HG02588 (cell line): ENCODE results near the gene ZDHHC1.

ENCODE experiments used
- ATAC-seq: cut with Tn5 transposase; IDR thresholded peaks from one replicate; pipeline ENCODE4 v1.9.1; 2021; ENCODE audit warnings: mild to moderate bottlenecking, moderate library complexity; ENCODE audit not compliant: unreplicated experiment

Gene ZDHHC1

DNA sequence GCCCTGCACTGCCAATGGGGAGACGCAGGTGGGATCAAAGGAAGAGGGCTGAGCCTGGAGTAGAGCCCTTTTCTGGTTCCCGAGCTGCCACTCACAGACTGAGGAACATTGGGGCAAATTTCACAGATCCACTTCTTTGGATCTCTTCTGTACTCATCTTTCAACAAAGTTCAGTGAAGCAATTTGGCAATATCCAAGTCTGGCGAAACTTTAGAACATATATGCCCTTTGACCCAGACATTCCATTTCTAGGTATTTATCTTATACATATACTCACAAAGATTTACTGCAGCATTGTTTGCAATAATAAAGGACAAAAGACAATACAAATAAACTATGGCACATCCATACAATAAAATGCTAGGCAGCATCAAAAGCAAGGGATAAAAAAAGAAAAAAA, 4.9 kb downstream of the ZDHHC1 start:
- no peak for ATAC-seq

GRCh38 chr16:67409631-67410030, 6.6 kb downstream of the ZDHHC1 start:
- no peak for ATAC-seq

DNA sequence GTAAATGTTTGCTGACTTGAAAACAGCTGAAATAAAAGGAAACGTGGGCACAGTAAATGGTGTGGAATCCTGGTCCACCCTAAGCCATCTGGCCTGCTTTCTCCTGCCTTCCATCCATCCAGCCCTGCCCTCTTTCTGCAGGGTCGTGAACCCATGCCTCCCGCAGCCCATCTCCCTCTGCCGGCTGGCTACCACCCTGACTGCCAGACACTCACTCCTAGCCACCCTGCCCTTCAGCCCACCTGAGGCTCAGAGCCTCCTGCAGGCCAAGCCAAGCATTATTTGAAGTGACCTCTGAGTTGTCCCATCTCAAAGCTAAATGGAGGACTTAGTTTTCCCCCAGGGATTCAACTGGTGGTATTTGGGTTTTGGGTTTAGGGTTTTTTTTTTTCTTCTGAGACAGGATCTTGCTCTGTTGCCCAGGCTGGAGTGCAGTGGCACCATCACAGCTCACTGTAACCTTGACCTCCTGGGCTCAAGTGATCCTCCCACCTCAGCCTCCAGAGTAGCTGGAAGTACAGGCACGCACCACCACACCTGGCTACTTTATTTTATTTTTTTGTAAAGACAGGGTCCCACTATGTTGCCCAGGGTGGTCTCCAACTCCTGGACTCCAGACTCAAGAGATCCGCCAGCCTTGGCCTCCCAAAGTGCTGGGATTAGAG, 8.4 kb downstream of the ZDHHC1 start:
- no peak for ATAC-seq

DNA sequence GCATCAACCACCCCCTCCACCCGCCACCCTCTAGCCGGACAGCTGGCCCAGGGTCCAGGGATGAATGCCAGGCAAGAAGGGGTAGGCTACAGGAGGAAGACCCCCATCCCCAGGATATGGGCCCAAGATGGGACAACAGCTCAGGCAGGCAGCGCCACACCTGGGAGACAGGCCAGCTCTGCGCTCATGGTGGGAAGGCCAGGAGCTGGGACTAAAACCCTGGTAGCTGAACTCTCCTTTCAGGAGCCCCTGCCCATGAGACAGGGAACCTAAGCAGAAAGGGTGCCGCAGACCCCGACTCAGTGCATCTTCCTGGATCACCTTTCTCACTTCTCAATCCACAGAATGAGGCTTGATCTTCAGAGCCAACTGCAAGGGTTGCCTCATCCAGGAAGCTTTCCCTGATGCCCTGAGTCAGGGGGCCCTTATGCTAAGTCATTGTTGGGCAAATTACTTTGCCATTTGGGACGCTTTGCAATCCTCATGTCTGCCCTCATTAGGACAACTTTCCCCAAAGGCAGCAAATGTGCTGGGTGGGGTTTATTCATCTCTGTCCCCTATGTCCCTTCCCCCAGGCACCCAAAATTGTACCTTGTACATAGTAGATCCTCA, 9.0 kb downstream of the ZDHHC1 start:
- ATAC-seq = no peak

GRCh38 chr16:67406111-67406971, 9.9 kb downstream of the ZDHHC1 start:
- ATAC-seq = no peak

DNA sequence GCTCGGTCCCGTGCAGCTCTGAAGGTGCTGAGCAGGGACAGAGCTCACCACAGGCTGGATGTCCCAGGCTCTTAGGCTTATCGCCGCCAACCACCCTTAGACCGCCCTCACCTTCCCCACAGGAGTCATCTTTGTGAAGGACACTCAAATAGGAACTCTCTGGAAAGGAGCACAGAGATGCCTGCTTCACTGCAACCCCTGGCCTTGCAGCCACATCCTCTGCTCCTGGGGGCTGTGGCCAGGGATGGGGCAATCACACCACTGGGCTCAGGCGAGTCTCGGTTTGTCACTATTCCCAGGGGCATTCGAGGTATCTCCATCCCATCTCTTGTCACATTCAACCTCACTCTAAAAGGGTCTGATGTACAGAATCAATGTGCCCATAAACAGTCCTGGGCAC, 10.9 kb downstream of the ZDHHC1 start:
- ATAC-seq = no peak

- ATAC-seq = no peak
Observed at GRCh38 chr16:67404740-67405226, 11.5 kb downstream of the ZDHHC1 start.

- no peak for ATAC-seq
Observed at GRCh38 chr16:67403976-67404555, 12.2 kb downstream of the ZDHHC1 start.

- ATAC-seq = no peak
Observed at GRCh38 chr16:67400901-67401300, 15.4 kb downstream of the ZDHHC1 start.

DNA sequence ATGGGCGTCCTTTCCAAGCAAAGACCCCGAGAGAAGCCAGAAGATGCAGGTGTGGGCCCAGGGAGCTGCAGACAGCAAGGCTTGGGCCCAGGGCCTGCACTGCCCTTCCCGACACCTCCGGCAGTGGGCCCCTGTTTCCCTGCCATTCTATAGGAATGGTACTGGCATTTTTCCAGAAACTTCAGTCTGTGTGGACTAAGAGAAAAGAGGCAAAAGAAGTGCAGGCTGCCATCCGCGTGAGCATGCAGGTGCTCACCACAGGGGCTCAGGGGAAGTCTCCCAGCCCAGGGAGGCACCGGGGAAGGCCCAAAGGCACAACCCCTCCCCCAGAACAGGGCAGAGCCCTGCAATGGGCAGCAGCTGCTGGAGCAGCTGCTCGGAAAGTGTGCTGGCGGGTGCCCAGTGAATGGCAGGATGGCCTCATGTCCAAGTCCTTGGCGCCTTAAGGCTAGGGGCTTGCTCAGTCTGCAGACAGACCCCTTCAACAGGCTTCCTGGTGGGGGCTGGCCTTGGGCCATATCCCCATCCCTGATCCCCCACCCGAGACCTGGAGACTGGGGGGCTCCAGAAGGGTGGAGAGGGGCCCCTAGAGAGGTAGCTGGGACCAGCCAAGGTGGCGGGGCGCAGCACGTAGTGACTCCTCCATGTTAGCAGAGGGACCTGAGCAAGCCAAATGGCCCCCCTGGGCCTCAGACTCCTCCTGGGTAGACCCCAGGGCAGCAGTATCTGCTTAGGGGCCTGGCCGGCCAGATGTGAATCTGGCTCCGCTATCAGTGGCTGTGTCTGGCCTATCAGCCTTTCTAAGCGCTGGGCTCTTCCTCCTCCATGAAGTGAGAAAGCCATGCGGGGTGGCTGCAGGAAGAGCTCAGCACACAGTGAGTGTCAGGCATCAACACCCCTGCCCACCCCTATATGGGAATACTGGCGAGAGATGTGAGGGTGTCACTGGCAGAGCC, 16.2 kb downstream of the ZDHHC1 start:
- no peak for ATAC-seq

GRCh38 chr16:67399218-67399733, 17.0 kb downstream of the ZDHHC1 start:
- ATAC-seq = no peak

DNA sequence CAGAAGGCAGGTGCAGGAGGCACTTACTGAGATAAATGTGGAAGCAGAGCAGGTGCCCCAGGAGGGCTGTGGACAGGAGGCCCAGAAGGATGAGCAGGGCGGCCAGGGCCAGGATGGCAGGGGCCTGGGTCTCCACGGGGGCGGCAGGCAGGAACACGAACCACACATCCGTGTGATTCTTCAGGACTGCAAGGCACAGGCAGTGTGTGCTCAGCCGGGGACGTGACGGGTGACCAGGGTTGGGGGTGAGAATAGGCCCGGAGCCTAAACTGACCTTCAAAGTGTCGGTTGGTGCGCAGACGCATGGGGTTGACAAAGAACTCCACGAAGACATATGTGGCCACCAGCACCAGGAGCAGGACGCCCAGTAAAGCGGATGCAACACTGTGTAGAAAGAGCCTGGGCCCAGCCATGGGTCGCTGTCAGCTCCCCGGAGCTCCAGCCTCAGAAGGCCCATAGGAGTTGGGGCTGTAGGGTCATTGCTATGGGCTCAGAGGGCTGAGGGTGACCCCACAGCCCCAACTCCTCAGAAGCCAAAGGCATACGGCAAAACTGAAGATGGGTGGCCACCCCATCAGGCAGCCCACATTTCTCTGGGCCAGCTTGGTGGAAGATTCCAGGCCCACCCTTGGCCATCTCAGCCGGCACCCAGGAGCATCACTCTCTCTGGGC, 17.6 kb downstream of the ZDHHC1 start:
- ATAC-seq = no peak

- no peak for ATAC-seq
Observed at GRCh38 chr16:67397812-67398545, 18.3 kb downstream of the ZDHHC1 start.

GRCh38 chr16:67397036-67397801, 19.1 kb downstream of the ZDHHC1 start:
- ATAC-seq = no peak

DNA sequence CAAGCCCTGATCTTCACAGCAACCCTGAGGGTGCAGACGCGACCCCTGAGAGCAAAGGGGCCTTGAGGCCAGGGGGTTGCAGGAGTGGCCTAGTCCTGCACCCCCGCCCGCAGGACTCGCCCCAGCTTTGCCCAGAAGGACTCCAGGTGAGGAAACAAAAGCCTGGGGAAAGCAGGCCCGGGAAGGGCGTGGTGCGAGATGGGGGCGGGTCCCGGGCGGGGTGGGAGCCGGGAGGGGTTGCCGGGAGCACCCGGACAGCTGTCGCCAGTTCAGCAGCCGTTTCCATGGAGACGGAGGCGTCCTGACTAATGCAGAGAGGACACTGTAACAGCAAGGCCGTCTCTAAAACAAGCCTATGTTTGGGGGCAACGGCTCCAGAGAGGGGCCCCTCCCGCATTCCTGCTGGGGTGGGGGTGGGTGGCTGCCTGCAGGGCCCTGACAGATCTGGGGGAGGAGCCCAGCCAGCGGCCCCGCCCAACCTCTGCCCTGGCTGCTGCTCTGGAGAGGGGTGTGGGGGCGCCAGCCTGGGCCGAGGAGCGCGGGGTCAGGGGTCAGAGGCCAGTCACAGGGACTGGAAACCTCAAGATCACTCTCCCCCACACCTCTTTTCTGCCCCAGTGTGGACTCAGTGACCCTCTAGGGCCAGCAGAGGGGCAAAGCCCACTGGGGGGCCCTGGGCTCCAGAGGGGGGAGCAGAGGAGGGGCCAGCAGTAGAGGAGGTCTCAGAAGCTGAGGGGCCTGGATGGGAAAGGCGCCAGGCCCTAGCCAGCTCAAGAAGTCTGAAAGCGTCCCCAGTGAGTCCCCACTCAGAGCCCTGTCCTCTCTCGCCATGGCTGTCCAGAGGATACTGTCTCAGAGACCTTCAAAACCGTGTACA, 19.9 kb downstream of the ZDHHC1 start:
- no peak for ATAC-seq

- ATAC-seq = no peak
Observed at GRCh38 chr16:67395458-67396158, 20.7 kb downstream of the ZDHHC1 start.

DNA sequence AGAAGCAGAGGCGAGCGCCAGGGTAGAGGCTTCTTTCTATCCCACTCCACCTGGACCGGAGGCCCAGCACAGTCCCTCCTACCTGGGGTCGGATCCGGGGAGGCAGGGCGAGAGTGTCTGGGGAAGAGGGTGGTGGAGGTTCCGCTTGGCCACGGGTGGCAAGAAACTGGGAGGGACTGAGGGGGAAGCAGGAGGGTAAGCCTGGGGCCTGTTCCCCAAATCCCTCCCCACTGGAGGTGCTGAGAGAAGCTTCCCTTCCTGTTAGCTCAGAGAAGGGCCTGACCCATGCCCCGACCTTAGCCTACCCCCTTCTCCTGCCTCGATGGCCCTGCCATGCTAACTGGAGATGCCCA, 21.2 kb downstream of the ZDHHC1 start:
- no peak for ATAC-seq
